ENCODE data around the gene PROSER2. TPM values are rescaled to one million over a fixed set of nuclear protein-coding genes. Genes with fewer than 3 reads are reported as not detected.

PROSER2 gene
- total and polyA plus RNA-seq, 2 of the 13 experiments (the other 11 are each of a cell fraction or from before 2014, with no cell fraction given), result 6.9 to 7.7 TPM

DNA sequence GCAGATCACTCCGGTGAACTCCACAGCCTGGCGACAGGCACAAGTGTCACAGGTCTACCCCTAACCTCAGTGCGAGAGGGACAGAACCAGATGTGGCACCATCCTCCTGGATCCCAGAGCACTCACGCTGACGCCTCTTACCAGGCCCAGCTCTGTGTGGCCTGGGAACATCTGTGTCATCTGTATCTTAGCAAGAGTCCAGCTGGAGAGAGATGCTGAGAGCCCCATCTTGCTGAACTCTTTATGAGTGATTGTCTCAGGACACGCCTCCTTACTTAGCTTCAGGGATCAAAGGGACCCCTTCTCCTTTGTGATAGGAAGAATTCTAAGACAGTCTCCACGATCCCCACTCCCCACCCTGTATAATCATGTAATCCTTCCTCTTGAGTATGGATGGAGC lies 10.0 kb upstream of the PROSER2 start:
- TF ChIP-seq RFX5 (IDR thresholded peaks at IDR 0.05; ENCODE audit: low read depth, low read length), result peak; percentile 69; the same call in 1 of the 2 replicates
- TF ChIP-seq TFAP4 (IDR thresholded peaks at IDR 0.05; ENCODE audit: borderline replicate concordance, low read depth), result no peak
- no peaks in the 10 kb centered on the region for H3K36me3 ChIP-seq (replicated peaks in 1 of 2; ENCODE audit: control insufficient read depth in 1 of 2, insufficient read depth in 2 of 2, low read length in 2 of 2)
- 26% methylated on average over 2 of the region's 7 CpGs for WGBS (ENCODE audit: low lambda C conversion rate)
- H3K9me3 ChIP-seq (ENCODE audit: low read length), result no peaks in the 10 kb centered on the region
- H3K4me3 ChIP-seq (replicated peaks in 1 of 3; ENCODE audit: insufficient read depth in 1 of 3, low read depth in 2 of 3, low read length in 3 of 3), result no peak overlapping the region; a peak in 1 of 6 replicates
- H3K4me1 ChIP-seq (ENCODE audit: insufficient read depth, low read length), result peaks cover 50% of the 10 kb centered on the region
- POLR2A ChIA-PET, result interaction anchor here (3.4 kb wide), 1 partner anchor 19 kb away, joined by 13 read pairs; no protein-coding TSS in a partner anchor
- no TSS peak for BruUV-seq (replicated peaks)
- 0 out of 2 replicates have a peak overlapping the region, but pooled peaks have one; percentile 20 for H3K4me2 ChIP-seq (ENCODE audit: low read depth, low read length)
- H3K9ac ChIP-seq (ENCODE audit: insufficient read depth, low read depth, low read length), result no peak overlapping the region
- CTCF ChIA-PET (ENCODE audit: low intra/inter-chr PET ratio, low total read pairs), result no interaction called here
- H3K27ac ChIP-seq (ENCODE audit: extremely low read length, insufficient read depth, low read length), result no peak overlapping the region
- H3K79me2 ChIP-seq (ENCODE audit: insufficient read depth, low read length), result no peaks in the 10 kb centered on the region
- peaks cover 0 to 23% of the 10 kb centered on the region in 2 experiments; a peak in 3 of 5 replicates for H3K27me3 ChIP-seq (ENCODE audit: control insufficient read depth in 1 of 2, insufficient read depth in 2 of 2, low read length in 2 of 2)
- FAIRE-seq, result no peak
- H4K20me1 ChIP-seq (ENCODE audit: insufficient read depth, low read length), result no peaks in the 10 kb centered on the region
- in situ Hi-C loops (cut with HindIII; ENCODE audit: extremely low pct_ligation_motif_present, low pct_unique_long_range_greater_than_20kb), result no loop called here
- ATAC-seq, result peak; percentile 43
- intact Hi-C loops (cut with micrococcal nuclease; ENCODE audit: unreplicated experiment), result no loop called here
- H2AFZ ChIP-seq (ENCODE audit: low read length), result peak overlapping the region; percentile 16
- no peak for DNase-seq (ENCODE audit: low spot score)

DNA sequence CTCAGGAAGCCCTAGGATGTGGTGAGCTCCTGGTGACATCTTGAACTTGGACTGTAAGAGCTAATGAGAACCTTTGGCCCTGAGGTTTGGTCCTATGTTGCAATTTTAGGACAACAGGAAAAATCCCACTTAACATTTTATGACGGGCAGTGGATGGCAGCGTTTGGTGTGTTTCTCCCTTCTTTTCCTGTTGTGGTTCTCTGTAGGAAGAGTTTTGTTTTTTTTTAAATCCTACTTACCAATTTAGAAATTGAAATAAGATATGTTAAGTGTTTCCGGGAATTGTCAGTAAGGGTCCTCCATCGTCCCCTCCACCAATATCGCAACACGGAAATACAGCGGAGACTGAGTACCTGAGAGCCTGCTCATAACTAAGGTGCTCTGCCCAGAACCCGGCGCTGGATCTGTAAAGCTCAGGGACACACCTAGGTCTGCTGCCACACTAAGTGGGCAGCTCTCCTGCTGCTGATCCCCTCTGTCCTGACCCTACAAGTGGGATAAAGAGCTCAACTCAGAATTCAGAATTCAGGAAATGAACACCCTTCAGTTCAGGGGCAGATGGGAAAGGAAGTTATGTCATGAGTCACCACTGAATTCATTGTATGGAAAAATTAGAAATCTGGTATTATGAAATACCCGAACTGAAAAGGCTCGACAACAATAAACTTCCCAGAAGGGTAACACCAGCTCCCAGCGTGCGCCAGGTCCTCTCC lies 9.1 kb upstream of the PROSER2 start:
- H3K27ac ChIP-seq (ENCODE audit: extremely low read length, insufficient read depth, low read length), result no peak overlapping the region
- no peak overlapping the region for H3K9ac ChIP-seq (ENCODE audit: insufficient read depth, low read depth, low read length)
- DNase-seq (ENCODE audit: low spot score) (no peak), FAIRE-seq (no peak), ATAC-seq (no peak)
- H3K4me1 ChIP-seq (ENCODE audit: insufficient read depth, low read length), result peaks cover 51% of the 10 kb centered on the region
- in situ Hi-C loops (cut with HindIII; ENCODE audit: extremely low pct_ligation_motif_present, low pct_unique_long_range_greater_than_20kb) (no loop called here), intact Hi-C loops (cut with micrococcal nuclease; ENCODE audit: unreplicated experiment) (no loop called here)
- H2AFZ ChIP-seq (ENCODE audit: low read length), result no peak overlapping the region
- BruUV-seq (replicated peaks), result no TSS peak
- H3K79me2 ChIP-seq (ENCODE audit: insufficient read depth, low read length), result no peaks in the 10 kb centered on the region
- no peaks in the 10 kb centered on the region for H3K9me3 ChIP-seq (ENCODE audit: low read length)
- H3K4me3 ChIP-seq (replicated peaks in 1 of 3; ENCODE audit: insufficient read depth in 1 of 3, low read depth in 2 of 3, low read length in 3 of 3), result no peak overlapping the region
- H3K36me3 ChIP-seq (replicated peaks in 1 of 2; ENCODE audit: control insufficient read depth in 1 of 2, insufficient read depth in 2 of 2, low read length in 2 of 2), result no peaks in the 10 kb centered on the region
- 57% methylated on average over 13 of the region's 13 CpGs for WGBS (ENCODE audit: low lambda C conversion rate)
- CTCF ChIA-PET (ENCODE audit: low intra/inter-chr PET ratio, low total read pairs), result no interaction called here
- POLR2A ChIA-PET, result interaction anchor here (3.4 kb wide), 1 partner anchor 20 kb away, joined by 13 read pairs; no protein-coding TSS in a partner anchor
- TF ChIP-seq ZBTB3 (CRISPR knock-in tag; IDR thresholded peaks at IDR 0.05; ENCODE audit: borderline replicate concordance, low read depth), result no peak
- TF ChIP-seq MTF1 (CRISPR knock-in tag; IDR thresholded peaks at IDR 0.05), result no peak
- no peak for TF ChIP-seq HOXA7 (CRISPR knock-in tag; IDR thresholded peaks at IDR 0.05)
- peak; percentile 8; the same call in 1 of the 2 replicates for TF ChIP-seq CEBPB (IDR thresholded peaks at IDR 0.05; ENCODE audit: borderline replicate concordance, low read depth, low read length)
- H4K20me1 ChIP-seq (ENCODE audit: insufficient read depth, low read length), result no peaks in the 10 kb centered on the region
- peaks cover 0 to 20% of the 10 kb centered on the region in 2 experiments; a peak in 3 of 5 replicates for H3K27me3 ChIP-seq (ENCODE audit: control insufficient read depth in 1 of 2, insufficient read depth in 2 of 2, low read length in 2 of 2)
- peak overlapping the region; percentile 20; the same call in 1 of the 2 replicates for H3K4me2 ChIP-seq (ENCODE audit: low read depth, low read length)

Measured in HepG2 (cell line).